NCI-H2196 treated with DMSO at 0.1 percent for 48 hours (cell line): ENCODE measurements around the gene SLC20A1.
"Not testable (repeated sequence)": the region's sequence is repeated elsewhere in the genome, so short reads cannot be mapped to it uniquely, and the experiment has no call there.

ENCODE experiments used
- DNase-seq: peaks from one replicate; lab custom pipeline; 2025; ENCODE audit not compliant: unreplicated experiment; lab: John Stamatoyannopoulos, UW

Gene SLC20A1

DNA sequence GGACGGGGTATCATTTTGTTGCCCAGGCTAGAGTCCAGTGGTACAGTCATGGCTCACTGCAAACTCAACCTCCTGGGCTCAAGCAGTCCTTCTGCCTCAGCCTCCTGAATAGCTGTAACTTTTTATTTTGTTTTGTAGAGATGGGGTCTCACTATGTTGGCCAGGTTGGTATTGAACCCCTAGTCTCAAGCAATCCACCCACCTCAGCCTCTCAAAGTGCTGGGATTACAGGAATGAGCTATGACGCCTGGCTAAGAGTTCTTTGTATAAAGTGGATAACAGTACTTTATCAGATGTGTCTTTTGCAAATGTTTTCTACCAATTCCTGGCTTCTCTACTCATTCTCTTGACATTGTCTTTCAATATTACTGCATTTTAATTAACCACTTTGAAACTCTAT, 57.9 kb downstream of the SLC20A1 start:
- DNase-seq = no peak

DNA sequence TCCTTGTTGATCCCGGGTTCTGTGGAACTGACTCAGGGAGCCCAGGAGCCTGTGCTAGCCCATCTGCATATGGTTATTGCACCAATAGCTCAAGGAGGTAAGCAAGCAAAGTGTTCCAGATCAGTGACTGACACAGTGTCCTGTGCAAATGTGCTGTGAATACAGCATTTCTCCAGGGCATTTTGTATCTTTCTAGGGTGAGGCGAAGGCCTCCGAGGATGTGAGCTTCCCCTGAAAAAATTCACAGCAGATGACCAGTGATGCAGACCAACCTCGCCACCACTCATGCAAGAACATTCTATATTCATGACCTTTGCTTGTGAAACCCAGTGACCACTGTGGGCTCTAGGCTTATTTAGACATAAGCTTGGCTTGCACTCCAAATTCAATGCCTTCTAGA, 59.8 kb downstream of the SLC20A1 start:
- no peak for DNase-seq

DNA sequence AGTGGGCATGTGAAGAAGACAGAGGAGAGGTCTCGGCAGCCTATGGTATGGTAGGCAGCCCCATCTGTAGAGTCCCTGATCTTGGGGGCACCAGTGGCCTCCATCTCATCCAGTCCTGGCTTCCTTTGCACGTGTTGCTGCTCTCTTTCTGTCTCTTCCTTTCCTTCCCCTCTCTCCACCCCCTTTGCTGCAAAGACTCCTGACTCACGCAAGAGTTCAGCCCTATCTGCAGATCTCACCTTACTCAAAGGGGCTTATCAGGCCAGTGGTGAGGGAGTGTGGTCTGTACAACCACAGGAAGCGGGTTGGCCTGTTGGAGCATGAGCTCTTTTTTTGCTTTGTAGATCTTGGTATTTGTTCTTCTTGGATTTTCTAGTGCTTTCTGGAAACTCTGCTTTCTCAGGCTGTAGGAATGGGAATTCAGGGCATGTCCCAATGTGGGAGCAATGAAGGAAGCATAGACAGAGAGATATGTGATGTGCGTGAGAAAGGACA, 60.5 kb downstream of the SLC20A1 start:
- DNase-seq = no peak

DNA sequence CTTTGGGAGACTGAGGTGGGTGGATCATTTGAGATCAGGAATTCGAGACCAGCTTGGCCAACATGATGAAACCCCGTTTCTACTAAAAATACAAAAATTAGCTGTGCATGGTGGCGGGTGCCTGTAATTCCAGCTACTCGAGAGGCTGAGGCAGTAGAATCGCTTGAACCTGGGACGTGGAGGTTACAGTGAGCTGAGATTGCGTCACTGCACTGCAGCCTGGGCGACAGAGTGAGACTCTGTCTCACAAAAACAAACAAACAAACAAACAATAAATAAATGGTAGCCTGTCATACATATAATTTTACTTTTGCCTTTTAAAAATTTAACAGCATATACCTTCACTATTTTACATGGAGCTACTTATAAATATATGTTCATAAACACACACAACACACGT, 61.2 kb downstream of the SLC20A1 start:
- not testable (repeated sequence) for DNase-seq

DNA sequence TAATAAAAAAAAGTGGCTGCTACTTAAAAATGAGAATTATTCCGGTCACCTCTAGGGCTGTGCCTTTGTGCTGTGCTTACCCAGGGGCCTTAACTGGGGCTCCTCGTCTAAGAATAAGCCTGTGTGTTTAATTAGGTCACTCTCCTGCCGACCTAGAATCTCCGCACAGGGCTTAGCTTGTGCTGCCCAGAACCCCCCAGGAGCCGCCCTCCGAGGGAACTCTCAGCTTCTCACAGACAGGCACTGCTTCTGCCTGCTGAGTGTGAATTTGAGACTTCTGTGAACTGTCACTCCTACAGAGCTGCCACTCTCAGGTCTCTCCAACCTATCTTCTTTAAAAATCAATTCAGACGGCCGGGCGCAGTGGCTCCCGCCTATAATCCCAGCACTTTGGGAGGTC, 63.2 kb downstream of the SLC20A1 start:
- no peak for DNase-seq

DNA sequence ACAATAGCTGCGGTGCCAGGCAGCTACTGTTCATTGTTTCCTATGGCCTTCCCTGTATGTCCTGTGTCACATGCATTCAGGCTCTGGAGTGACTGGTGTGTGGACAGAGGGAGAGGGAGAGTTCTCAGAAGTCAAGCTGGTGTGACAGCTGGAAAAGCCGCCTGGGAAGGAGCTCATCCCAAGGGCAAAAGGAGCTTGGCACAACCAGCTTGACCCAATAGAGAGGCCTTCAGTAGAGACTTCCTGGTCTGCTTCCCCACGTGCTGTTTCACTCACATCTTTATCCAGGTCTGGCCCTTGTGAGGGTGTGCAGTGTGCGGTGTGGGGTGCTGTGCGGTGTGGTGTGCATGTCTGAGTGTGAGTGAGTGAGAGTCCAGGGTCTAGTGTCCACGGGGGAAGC, 64.0 kb downstream of the SLC20A1 start:
- no peak for DNase-seq

DNA sequence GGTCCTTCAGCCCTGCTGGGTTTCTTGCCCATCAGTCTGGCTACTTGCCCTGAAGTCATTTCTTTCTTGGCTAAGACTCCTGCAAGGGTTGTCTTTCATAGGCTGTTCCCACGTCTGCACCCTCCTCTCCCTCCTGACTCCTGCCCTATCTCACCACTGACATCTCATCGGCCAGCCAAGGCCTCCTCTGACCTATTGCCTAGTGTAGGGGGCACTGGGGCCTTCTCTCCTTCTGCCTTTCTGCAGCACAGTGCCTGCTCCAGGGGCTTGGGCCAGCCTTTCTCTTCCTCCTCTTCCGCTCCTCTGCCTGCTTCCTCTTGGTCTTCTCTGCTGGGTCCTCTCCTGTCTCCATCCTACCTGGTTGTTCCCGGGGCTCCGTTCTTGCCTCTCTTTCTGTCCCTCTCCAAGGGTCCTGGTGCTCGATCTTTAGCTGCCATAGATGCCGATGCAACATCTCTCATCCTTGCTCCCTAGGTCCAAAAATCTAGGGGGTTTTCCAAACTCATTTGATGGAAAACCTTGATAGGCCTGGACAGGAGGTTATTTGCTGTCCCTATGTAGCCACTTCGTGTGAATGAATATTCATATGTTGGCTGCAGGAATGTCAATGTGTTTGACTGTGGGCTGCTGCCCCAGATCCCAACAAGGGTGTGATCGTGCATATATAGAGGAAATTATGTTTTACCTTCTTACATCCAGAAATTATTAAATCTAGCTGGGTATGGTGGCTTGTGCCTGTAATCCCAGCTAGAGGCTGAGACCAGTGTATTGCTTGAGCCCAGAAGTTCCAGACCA, 65.4 kb downstream of the SLC20A1 start:
- no peak for DNase-seq

DNA sequence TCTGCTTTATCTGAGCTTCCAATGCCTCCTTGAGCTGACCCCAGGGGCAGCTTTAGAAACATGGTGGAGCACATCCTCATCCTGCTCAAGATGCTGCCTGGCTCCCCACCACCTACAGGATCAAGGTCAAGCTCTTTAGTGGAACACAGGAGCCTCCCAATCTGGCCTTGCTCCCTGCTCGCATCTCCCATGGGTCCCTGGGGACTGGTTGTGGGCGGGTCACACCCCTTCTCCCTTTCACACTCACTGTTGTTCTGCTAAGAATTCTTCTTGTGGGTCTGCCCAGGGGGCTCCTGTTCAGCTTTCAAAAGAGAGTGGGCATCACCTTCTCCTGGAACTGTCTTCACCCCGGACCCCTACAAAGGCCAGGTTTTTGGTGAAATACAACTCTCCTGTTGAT, 66.7 kb downstream of the SLC20A1 start:
- no peak for DNase-seq

DNA sequence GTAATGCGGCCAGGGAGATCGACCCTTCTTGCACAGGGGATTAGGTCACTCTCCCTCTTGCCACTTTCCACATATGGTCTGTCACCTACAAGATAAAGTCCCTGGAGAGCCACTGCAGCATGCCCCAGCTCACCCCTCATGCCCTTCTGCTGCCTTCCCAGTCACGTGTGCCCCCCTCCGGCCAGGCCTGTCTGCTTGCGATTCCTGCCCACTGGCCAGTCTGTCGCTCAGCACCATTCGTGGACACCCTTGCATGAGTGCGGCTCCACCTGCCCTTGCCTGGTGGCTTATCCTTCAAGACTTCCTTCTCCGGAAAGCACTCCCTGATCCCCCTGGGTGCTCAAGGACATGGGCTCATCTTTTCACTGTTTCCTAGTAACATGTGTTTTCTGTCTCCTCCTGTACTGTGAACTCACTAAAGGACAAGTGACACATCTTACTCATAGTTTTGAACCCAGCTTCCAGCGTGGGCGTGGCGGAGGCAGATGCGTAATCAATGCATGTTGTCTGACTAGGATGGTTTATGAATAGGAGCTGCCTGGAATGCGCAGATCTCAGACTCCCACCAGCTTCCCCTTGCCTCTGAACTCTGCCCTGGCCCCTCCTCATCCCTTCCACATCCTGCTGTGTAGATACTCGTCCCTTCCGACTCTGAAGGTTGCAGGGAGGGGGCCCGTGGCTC, 67.3 kb downstream of the SLC20A1 start:
- no peak for DNase-seq
